ENCODE measurements around the gene TMEM120B.

- TF ChIP-seq NFRKB (IDR thresholded peaks at IDR 0.05) (no peak), L3MBTL2 (conservative IDR thresholded peaks at IDR 0.05) (no peak), TARDBP (IDR thresholded peaks at IDR 0.05) (no peak), FOXM1 (IDR thresholded peaks at IDR 0.05; ENCODE audit: borderline replicate concordance) (no peak), LEF1 (IDR thresholded peaks at IDR 0.05; ENCODE audit: borderline replicate concordance) (no peak), SUZ12 (IDR thresholded peaks at IDR 0.05) (no peak), PKNOX1 (IDR thresholded peaks at IDR 0.05) (no peak), FOXA1 (IDR thresholded peaks at IDR 0.05) (no peak), ELF4 (IDR thresholded peaks at IDR 0.05) (no peak), CTBP1 (IDR thresholded peaks at IDR 0.05; ENCODE audit: borderline replicate concordance) (no peak), SP1 (IDR thresholded peaks at IDR 0.05) (no peak), HDGF (IDR thresholded peaks at IDR 0.05; ENCODE audit: borderline replicate concordance) (no peak), ZNF384 (IDR thresholded peaks at IDR 0.05) (no peak), BHLHE40 (IDR thresholded peaks at IDR 0.05; ENCODE audit: borderline replicate concordance) (no peak)
These were observed 29.2 kb downstream of the TMEM120B start for GRCh38 chr12:121741743-121742142.
